ENCODE measurements around the gene HS3ST2.

Gene HS3ST2

GRCh38 chr16:22961206-22961605 is 147.2 kb downstream of the HS3ST2 start:
- no peaks in the 10 kb centered on the region for H3K9me3 ChIP-seq (ENCODE audit: control insufficient read depth, insufficient read depth, low read length)
- peaks cover 11% of the 10 kb centered on the region; the same call in 1 of the 2 replicates for H3K27me3 ChIP-seq (ENCODE audit: control insufficient read depth, low read length)
- H3K9me2 ChIP-seq (replicated peaks; ENCODE audit: control insufficient read depth, low read length), result no peaks in the 10 kb centered on the region
- H3K36me3 ChIP-seq (ENCODE audit: control insufficient read depth, low read length), result no peaks in the 10 kb centered on the region
- no peaks in the 10 kb centered on the region for H3K4me1 ChIP-seq (ENCODE audit: control insufficient read depth, low read length)
- no peak overlapping the region for H3K27ac ChIP-seq (ENCODE audit: low read depth, low read length)
- H3F3A ChIP-seq (ENCODE audit: control insufficient read depth, insufficient read depth), result no peaks in the 10 kb centered on the region
- no peak for TF ChIP-seq EZH2phosphoT487 (IDR thresholded peaks at IDR 0.05; ENCODE audit: borderline replicate concordance, low read length)
- TF ChIP-seq CTCF (IDR thresholded peaks at IDR 0.05; ENCODE audit: low read depth, low read length, poor library complexity, severe bottlenecking), result no peak
- H3K4me2 ChIP-seq (ENCODE audit: low read length), result no peak overlapping the region
- H3K79me2 ChIP-seq (ENCODE audit: control insufficient read depth, low read length), result no peaks in the 10 kb centered on the region
- H4K20me1 ChIP-seq (ENCODE audit: control insufficient read depth, insufficient read depth, low read depth, low read length), result no peaks in the 10 kb centered on the region
- no peak overlapping the region for H3K4me3 ChIP-seq (ENCODE audit: low read length)

- Histone ChIP-seq H3K36me3 (ENCODE audit: control insufficient read depth, low read length) (no peaks in the 10 kb centered on the region), H3K4me1 (ENCODE audit: control insufficient read depth, low read length) (no peaks in the 10 kb centered on the region), H3K4me2 (ENCODE audit: low read length) (no peak overlapping the region), H3K79me2 (ENCODE audit: control insufficient read depth, low read length) (no peaks in the 10 kb centered on the region), H3K9me3 (ENCODE audit: control insufficient read depth, insufficient read depth, low read length) (no peaks in the 10 kb centered on the region), H3K27me3 (ENCODE audit: control insufficient read depth, low read length) (peaks cover 11% of the 10 kb centered on the region; the same call in 1 of the 2 replicates), H3K27ac (ENCODE audit: low read depth, low read length) (no peak overlapping the region), H3F3A (ENCODE audit: control insufficient read depth, insufficient read depth) (no peaks in the 10 kb centered on the region), H3K4me3 (ENCODE audit: low read length) (no peak overlapping the region), H3K9me2 (replicated peaks; ENCODE audit: control insufficient read depth, low read length) (no peaks in the 10 kb centered on the region), H4K20me1 (ENCODE audit: control insufficient read depth, insufficient read depth, low read depth, low read length) (no peaks in the 10 kb centered on the region)
- TF ChIP-seq CTCF (IDR thresholded peaks at IDR 0.05; ENCODE audit: low read depth, low read length, poor library complexity, severe bottlenecking), result no peak
- no peak for TF ChIP-seq EZH2phosphoT487 (IDR thresholded peaks at IDR 0.05; ENCODE audit: borderline replicate concordance, low read length)
Observed at GRCh38 chr16:22962905-22963304, 148.9 kb downstream of the HS3ST2 start.
